Naive B cell (primary cell): ENCODE measurements around the gene FRMD4A. TPM values are rescaled to one million over a fixed set of nuclear protein-coding genes. Genes with fewer than 3 reads are reported as not detected.
"Not testable (repeated sequence)": the region's sequence is repeated elsewhere in the genome, so short reads cannot be mapped to it uniquely, and the experiment has no call there.

Experiments used
- ATAC-seq, 2 donors: fragments of 150-1000 bp; cut with Tn5 transposase; 2 replicates each; pipeline ENCODE4 v1.10.0; 2021; ENCODE audit warnings: low read depth in 2 of 2, mild to moderate bottlenecking in 2 of 2, moderate library complexity in 2 of 2
- DNase-seq: peaks from one replicate; pipeline ENCODE4 v3.0.0; 2022
- H3K27ac Mint-ChIP-seq, 6 donors: one replicate each; pipeline ENCODE4 v1.8.0; 2020 to 2022; ENCODE audit warnings: mild to moderate bottlenecking in 6 of 6, mixed read lengths in 6 of 6, moderate library complexity in 5 of 6, inconsistent platforms in 2 of 6
- H3K27me3 Mint-ChIP-seq, 3 donors: one replicate each; pipeline ENCODE4 v1.8.0; 2021 to 2022; ENCODE audit warnings: mixed read lengths in 3 of 3, mild to moderate bottlenecking in 1 of 3
- H3K36me3 Mint-ChIP-seq, 2 donors: one replicate each; pipeline ENCODE4 v1.8.0; 2020 to 2022; ENCODE audit warnings: mixed read lengths in 2 of 2, inconsistent platforms in 1 of 2, mild to moderate bottlenecking in 1 of 2
- H3K4me1 Mint-ChIP-seq, 3 donors: one replicate each; pipeline ENCODE4 v1.8.0; 2020 to 2022; ENCODE audit warnings: mixed read lengths in 3 of 3, inconsistent platforms in 1 of 3, mild to moderate bottlenecking in 1 of 3, moderate library complexity in 1 of 3
- H3K4me3 Mint-ChIP-seq, 8 donors: one replicate each; pipeline ENCODE4 v1.8.0; 2020 to 2022; ENCODE audit warnings: mild to moderate bottlenecking in 8 of 8, mixed read lengths in 8 of 8, moderate library complexity in 8 of 8, inconsistent platforms in 2 of 8
- H3K9me3 Mint-ChIP-seq, 7 donors: one replicate each; pipeline ENCODE4 v1.8.0; 2020 to 2022; ENCODE audit warnings: mixed read lengths in 7 of 7, mild to moderate bottlenecking in 5 of 7, inconsistent platforms in 2 of 7, moderate library complexity in 1 of 7
- polyA plus RNA-seq, 6 donors: library from polyadenylated mRNA; unstranded; fragments of 300-500 nt; fragmentation: Illumina TruSeq; gene quantifications; one replicate each; pipeline ENCODE4 v1.2.3, GENCODE V29; 2021; ENCODE audit warnings: low read depth in 6 of 6

FRMD4A gene
- polyA plus RNA-seq, 6 donors from 2014 or later = 0.09 to 0.20 (median 0.10) TPM; not detected in 3

DNA sequence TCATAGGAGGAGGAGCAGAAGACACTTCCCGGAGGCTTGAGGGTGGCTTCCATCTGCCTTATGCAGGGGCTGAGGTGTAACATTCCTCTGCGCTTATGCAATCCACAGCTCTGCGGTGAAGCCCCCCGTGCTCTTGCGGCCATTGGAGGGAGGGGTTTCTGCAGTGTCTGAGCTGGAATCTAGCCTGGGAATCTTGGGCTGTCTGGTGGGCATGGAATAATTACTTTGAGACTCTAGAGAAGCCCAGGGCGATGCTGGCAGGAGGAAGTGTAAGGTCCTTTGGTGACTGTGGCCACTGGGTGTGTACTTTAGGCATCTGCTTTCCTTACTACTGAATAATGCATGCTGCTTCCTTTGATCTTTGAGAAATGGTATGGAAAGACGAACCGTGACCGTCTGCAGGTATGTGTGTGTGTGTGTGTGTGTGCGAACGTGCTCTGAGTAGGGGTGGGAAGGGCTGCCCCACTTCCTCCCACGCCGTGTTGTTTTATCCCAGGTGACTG is 563.0 kb downstream of the FRMD4A start:
- no peak overlapping the region for H3K4me3 Mint-ChIP-seq
- DNase-seq = no peak
- H3K36me3 Mint-ChIP-seq = no peaks in the 10 kb centered on the region
- peaks cover 15 to 23% (median 20%) of the 10 kb centered on the region in 3 donors for H3K27me3 Mint-ChIP-seq
- H3K9me3 Mint-ChIP-seq = no peaks in the 10 kb centered on the region
- no peak overlapping the region for H3K27ac Mint-ChIP-seq
- H3K4me1 Mint-ChIP-seq = no peaks in the 10 kb centered on the region
- ATAC-seq = no peak

DNA sequence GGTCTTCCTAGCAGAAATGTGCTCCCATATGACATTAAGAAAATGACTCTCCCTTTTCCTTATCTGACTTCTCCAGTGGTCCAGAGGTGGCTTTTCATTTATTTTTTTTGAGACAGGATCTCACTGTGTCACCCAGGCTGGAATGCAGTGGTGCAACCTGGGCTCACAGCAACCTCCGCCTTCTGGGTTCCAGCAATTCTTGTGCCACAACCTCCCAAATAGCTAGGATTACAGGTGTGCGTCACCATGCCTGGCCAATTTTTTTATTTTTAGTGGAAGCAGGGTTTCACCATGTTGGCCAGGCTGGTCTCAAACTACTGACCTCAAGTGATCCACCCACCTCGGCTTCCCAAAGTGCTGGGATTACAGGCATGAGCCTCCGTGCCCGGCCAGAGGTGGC is 563.6 kb downstream of the FRMD4A start:
- H3K9me3 Mint-ChIP-seq, H3K4me1 Mint-ChIP-seq, H3K36me3 Mint-ChIP-seq, H3K4me3 Mint-ChIP-seq, DNase-seq, H3K27ac Mint-ChIP-seq, ATAC-seq: not testable (repeated sequence)
- H3K27me3 Mint-ChIP-seq = peaks cover 11 to 23% (median 20%) of the 10 kb centered on the region in 3 donors

DNA sequence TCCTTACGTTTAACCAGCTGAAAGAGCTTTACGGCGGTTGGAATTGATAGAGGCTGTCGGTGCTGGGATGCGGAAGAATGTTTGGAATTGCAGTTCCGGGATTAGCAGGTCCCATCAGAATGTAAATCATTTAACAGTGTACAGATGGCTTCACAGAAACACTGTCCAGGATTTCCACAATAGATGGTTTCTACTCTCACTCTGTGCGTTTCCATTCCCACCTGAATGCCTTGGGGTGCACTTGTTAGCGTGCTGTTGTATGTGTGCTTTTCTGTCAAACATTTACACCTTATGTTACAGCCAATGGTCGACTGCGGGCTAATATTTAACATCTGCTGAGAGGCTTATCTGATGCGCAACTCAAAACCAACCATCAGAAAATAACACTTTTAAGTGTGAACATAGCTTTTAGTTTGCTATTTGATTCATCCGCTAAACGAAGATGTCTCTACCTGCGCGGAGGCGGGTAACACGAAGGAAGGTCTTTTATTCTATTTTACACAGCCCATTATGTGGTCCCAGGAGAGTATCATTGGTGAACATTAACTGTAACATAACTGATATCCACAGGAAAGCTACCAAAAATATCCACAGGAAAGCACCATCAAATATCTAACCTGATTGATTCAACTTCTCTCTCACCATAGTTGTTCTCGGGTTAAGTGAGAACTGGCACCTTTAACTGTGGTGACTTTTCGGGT is 564.9 kb downstream of the FRMD4A start:
- no peak for DNase-seq
- peak overlapping the region in 1 of 6 donors; percentile 13 for H3K27ac Mint-ChIP-seq
- no peaks in the 10 kb centered on the region for H3K9me3 Mint-ChIP-seq
- no peaks in the 10 kb centered on the region for H3K4me1 Mint-ChIP-seq
- peaks cover 8 to 23% (median 20%) of the 10 kb centered on the region in 3 donors for H3K27me3 Mint-ChIP-seq
- ATAC-seq = no peak
- no peaks in the 10 kb centered on the region for H3K36me3 Mint-ChIP-seq
- no peak overlapping the region for H3K4me3 Mint-ChIP-seq

DNA sequence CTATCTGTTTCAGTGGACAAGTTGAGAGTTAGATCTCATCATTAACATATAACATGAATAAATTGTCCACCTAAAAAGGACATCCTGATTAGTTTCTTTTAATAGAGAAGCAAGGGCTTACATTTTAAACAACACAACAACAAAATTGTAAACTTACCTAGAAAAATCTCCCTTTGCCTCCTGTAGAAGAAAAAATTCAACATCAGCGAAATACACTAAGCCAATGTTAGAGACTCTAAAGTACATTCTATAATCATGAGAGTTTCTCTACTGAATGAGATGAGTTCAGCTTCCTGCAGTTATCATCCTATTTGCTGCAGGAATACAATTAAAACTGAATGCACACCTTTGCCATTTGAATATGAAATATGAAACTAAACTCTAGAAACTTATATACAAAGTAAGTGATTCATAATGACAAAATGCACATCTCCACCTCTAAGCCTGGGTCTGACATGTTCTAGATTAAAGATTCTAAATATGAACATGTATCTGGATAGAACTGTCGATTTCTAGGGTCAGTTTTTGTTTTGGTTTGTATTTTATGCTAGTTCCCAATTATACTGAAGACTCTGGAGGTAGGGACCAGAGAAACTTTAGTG is 569.1 kb downstream of the FRMD4A start:
- H3K36me3 Mint-ChIP-seq = no peaks in the 10 kb centered on the region
- peaks cover 0 to 12% (median 4%) of the 10 kb centered on the region in 3 donors for H3K4me1 Mint-ChIP-seq
- no peaks in the 10 kb centered on the region for H3K9me3 Mint-ChIP-seq
- H3K27ac Mint-ChIP-seq = no peak overlapping the region
- peaks cover 0 to 5% (median 0%) of the 10 kb centered on the region in 3 donors for H3K27me3 Mint-ChIP-seq
- ATAC-seq = no peak
- DNase-seq = no peak
- H3K4me3 Mint-ChIP-seq = no peak overlapping the region

DNA sequence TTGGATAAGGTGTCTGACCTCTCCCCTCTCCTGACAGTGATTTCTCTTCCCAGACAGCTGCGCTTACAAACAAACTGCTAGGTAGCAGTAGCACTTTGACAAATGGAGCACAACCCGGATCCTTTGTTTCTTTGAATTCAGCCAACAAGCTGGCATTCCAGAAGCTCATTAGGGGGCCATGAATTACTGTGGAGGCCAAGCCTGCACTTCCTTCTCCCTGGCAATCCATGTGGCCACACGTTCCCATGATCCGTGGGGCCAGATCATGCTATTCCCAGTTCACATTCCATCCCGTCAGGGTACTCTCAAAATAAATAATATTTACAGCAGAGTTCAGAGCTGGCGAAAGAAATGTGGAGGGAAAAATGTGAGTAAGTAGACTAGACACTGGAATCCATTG is 571.6 kb downstream of the FRMD4A start:
- H3K36me3 Mint-ChIP-seq = no peaks in the 10 kb centered on the region
- ATAC-seq = no peak
- H3K9me3 Mint-ChIP-seq = no peaks in the 10 kb centered on the region
- no peak overlapping the region for H3K4me3 Mint-ChIP-seq
- H3K27me3 Mint-ChIP-seq = peaks cover 0 to 5% (median 0%) of the 10 kb centered on the region in 3 donors
- no peak for DNase-seq
- H3K4me1 Mint-ChIP-seq = peaks cover 0 to 12% (median 4%) of the 10 kb centered on the region in 3 donors
- H3K27ac Mint-ChIP-seq = no peak overlapping the region

DNA sequence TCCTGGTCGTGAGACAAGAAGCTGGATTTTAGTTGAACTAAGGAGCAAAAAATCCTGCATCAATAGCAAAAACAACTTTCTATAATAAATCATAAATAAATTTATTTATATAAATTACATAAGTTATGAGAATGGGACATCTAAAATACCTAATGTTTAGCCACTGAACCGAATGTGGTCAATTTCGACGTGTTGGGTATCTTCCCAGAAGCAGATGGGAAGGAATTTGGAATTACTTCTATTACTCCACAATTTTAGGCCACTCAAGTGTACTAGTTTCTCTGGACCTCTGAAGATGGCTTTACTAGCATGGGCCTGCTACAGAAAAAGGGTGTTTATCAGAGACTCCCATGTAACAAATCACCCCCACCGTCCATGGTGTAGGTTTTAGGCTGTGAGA is 572.0 kb downstream of the FRMD4A start:
- H3K4me3 Mint-ChIP-seq = no peak overlapping the region
- H3K4me1 Mint-ChIP-seq = peaks cover 0 to 12% (median 4%) of the 10 kb centered on the region in 3 donors
- DNase-seq (no peak), ATAC-seq (no peak)
- H3K36me3 Mint-ChIP-seq = no peaks in the 10 kb centered on the region
- H3K27me3 Mint-ChIP-seq = peaks cover 0 to 5% (median 0%) of the 10 kb centered on the region in 3 donors
- no peaks in the 10 kb centered on the region for H3K9me3 Mint-ChIP-seq
- H3K27ac Mint-ChIP-seq = no peak overlapping the region

DNA sequence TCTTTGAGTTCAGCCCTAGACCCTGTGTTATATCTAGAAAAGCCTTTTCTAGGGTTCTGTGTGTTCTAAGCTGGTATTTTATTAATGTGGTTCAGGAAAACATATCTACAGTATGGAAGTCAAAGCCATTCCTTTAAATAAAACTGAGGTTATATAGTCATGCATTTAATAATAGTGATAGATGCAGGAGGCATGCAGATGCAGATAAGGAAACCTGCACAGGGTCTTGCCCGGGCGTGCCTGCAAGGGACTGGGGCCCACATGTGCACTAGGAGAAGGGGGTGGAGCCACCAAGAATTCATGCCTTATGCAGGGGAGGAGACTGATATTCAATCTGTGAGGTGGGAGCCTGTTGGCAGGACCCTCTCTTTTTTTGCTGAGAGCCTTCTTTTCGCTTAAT is 572.4 kb downstream of the FRMD4A start:
- peaks cover 0 to 12% (median 4%) of the 10 kb centered on the region in 3 donors for H3K4me1 Mint-ChIP-seq
- no peaks in the 10 kb centered on the region for H3K9me3 Mint-ChIP-seq
- H3K4me3 Mint-ChIP-seq = no peak overlapping the region
- peaks cover 0 to 5% (median 0%) of the 10 kb centered on the region in 3 donors for H3K27me3 Mint-ChIP-seq
- DNase-seq = no peak
- H3K36me3 Mint-ChIP-seq = no peaks in the 10 kb centered on the region
- no peak for ATAC-seq
- no peak overlapping the region for H3K27ac Mint-ChIP-seq

DNA sequence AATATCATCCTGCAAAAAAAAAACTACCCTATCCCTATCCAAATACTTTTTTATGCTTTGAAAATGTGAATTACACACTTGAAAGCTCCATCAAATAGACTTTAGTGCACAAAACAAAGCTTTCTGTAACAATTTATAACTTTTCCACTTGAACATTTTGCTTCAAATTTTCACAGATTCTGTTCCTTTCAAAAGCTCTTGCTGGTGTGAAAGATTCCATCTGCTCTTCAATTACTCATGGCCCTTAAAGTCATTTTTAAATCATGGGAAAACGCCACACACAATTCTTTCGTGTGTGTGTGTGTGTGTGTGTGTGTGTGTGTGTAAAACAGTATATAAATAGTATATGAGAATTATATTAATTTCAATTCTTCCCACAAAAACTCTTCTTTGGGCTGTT is 576.4 kb downstream of the FRMD4A start:
- Mint-ChIP-seq H3K4me1 (peaks cover 0 to 12% (median 4%) of the 10 kb centered on the region in 3 donors), H3K27ac (no peak overlapping the region), H3K27me3 (peaks cover 0 to 7% (median 5%) of the 10 kb centered on the region in 3 donors)

DNA sequence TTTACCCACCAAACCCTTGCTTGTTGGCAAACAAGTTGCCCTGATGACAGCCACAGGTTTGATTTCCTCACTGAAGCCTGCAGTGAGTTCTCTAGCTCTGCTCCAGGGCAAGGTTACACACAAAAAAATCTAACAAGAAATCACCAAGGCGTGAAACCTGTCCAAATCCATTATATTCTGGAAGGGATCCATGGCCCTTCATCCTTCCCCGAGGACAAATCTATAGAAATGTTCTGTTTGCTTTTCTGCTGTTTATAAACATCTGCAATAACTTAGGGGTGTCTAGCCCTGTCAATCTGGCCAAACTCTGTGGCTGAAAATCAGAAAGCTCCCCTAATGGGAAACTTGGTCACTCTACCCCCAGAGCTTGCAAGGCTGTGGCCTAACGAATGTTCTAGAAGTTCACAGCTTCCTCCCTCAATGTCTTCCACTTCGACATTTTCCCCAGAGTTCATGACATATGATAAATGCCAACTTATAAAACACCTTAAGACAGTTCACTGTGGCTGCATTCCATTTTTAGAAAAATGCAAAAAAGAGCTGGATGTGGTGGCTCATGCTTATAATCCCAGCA is 579.4 kb downstream of the FRMD4A start:
- Mint-ChIP-seq H3K9me3 (no peaks in the 10 kb centered on the region), H3K36me3 (no peaks in the 10 kb centered on the region), H3K4me1 (no peaks in the 10 kb centered on the region), H3K27me3 (peaks cover 0 to 14% (median 13%) of the 10 kb centered on the region in 3 donors), H3K4me3 (no peak overlapping the region), H3K27ac (no peak overlapping the region)
- ATAC-seq = no peak
- no peak for DNase-seq

More for the DNA sequence above, 576.4 kb downstream of the FRMD4A start:
- ATAC-seq (no peak), DNase-seq (no peak)
- H3K4me3 Mint-ChIP-seq = no peak overlapping the region
- no peaks in the 10 kb centered on the region for H3K9me3 Mint-ChIP-seq
- no peaks in the 10 kb centered on the region for H3K36me3 Mint-ChIP-seq

DNA sequence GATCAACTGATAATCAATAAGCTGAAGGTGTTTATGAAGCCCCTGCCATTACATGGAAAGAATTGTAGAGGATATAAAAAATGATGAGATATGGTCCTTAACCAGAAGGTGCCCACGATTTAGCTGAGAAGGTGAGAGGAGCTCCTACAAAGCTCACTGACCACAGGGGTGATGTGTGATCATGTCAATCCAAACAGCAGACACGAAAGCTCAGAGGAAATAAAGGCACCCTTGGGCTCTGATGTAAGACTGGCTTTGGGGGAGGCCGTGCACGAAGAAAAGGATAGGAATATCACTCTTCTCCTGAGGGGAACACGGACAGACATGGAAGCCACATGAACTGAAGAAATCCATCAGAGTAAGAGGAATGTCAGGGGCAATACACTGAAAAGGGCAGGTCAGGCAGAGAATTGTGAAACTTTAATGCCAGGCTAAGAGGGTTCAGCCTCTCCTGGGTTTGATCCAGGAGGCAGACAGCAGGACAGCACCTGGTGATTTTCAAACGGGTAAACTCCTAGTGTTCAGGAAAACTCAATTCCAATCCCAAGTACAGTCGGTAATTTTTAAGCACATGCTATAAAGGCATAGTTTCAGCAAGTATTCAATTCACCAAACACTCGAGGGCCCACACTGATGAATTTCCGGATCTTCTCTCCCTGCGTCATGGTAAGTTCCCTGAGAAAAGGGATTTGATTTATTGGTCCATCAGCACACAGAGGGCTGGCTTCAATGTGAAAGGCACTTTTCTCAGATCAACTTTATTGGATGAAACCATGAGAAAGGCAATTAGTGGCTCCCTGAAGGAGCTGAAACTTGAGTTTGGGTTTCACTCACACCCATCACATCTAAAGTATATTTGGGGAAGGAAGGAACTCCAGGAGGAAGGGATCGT is 580.2 kb downstream of the FRMD4A start:
- DNase-seq (no peak), ATAC-seq (no peak)
- Mint-ChIP-seq H3K4me1 (no peaks in the 10 kb centered on the region), H3K27ac (no peak overlapping the region), H3K27me3 (peaks cover 3 to 18% (median 15%) of the 10 kb centered on the region in 3 donors), H3K4me3 (no peak overlapping the region), H3K9me3 (no peaks in the 10 kb centered on the region), H3K36me3 (no peaks in the 10 kb centered on the region)

DNA sequence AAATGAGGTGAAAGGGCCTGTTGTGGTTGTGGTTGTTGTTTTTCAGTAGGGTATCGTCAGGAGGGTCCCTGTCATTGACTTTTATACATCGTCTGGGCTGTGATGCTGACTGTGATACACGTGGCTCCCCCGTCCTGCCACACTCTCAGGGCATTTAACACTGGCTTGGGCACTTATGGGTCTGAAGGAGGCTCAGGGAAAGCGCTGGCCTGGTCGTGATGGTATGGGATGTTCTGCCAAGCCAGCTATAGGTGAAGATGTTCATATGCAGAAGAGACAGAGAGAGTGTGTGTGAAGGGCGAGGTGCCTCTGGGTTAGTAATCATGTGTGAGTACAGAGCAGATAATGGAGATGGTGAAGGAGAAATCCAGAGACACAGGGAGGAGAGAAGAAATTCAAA is 585.5 kb downstream of the FRMD4A start:
- Mint-ChIP-seq H3K4me1 (peaks cover 3 to 10% (median 7%) of the 10 kb centered on the region in 3 donors), H3K9me3 (no peaks in the 10 kb centered on the region), H3K4me3 (no peak overlapping the region), H3K27me3 (peaks cover 24 to 40% (median 32%) of the 10 kb centered on the region in 3 donors), H3K36me3 (no peaks in the 10 kb centered on the region), H3K27ac (no peak overlapping the region)
- ATAC-seq = no peak
- no peak for DNase-seq

DNA sequence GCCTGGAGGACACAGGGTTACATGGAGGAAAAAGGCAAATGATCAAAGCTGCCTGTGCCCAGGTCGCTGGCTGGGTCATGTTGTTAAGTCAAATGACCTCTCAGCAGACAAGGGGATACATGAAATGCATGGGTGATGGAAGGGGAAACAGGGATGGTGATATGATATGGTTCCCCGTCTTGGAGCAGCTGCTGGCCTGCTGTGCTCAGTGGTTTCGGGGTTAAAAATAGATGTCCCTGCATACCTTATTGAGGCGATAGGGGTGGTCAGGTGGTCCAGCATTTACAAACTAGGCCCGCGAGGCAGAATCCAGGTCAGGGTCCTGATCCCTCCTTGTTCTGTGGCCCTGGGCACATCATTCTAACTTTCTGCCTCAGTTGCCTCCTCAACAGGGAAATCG is 586.8 kb downstream of the FRMD4A start:
- DNase-seq (no peak), ATAC-seq (no peak)
- Mint-ChIP-seq H3K36me3 (no peaks in the 10 kb centered on the region), H3K4me3 (no peak overlapping the region), H3K27me3 (peaks cover 24 to 37% (median 36%) of the 10 kb centered on the region in 3 donors), H3K27ac (no peak overlapping the region), H3K9me3 (no peaks in the 10 kb centered on the region), H3K4me1 (peaks cover 3 to 10% (median 7%) of the 10 kb centered on the region in 3 donors)

DNA sequence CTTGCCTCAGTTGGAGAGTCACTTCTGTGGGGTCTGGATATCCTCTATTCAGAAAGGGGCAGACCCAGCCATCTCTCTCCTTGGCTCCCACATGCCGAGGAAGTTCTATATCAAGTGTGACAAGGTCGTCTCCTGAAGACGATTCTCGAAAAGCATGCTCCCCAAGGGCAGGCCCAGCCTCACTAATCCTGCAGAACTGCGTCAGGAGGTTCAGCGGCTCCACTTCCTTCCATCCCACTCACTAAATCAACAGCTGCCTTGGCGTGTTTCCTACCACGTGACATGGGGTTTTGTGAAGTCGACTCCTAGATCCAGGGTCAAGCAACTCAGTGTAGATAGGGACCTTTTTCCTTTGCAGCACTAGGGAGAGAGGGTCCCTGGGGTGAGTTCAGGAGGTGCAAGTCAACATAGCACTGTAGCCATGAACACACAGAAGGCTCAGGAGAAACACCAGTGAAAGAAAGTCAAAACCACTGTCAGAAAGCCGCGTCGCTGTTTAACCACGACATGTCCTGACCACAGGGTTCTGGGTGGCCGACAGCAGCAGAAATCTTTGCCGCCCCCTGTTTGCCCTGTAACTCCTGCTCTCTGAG is 587.5 kb downstream of the FRMD4A start:
- ATAC-seq (no peak), DNase-seq (no peak)
- Mint-ChIP-seq H3K36me3 (no peaks in the 10 kb centered on the region), H3K9me3 (no peaks in the 10 kb centered on the region), H3K27me3 (peaks cover 24 to 36% (median 34%) of the 10 kb centered on the region in 3 donors), H3K27ac (no peak overlapping the region), H3K4me3 (peak overlapping the region in 1 of 8 donors; percentile 10), H3K4me1 (peaks cover 3 to 10% (median 7%) of the 10 kb centered on the region in 3 donors)
